Measurements from ENCODE around the gene DHRS1.

Gene DHRS1

GRCh38 chr14:24327303-24327702 is 27.7 kb upstream of the DHRS1 start:
- DNase-seq: no peak

- no peak for DNase-seq
These were observed 26.4 kb upstream of the DHRS1 start for GRCh38 chr14:24325963-24326362.

DNA sequence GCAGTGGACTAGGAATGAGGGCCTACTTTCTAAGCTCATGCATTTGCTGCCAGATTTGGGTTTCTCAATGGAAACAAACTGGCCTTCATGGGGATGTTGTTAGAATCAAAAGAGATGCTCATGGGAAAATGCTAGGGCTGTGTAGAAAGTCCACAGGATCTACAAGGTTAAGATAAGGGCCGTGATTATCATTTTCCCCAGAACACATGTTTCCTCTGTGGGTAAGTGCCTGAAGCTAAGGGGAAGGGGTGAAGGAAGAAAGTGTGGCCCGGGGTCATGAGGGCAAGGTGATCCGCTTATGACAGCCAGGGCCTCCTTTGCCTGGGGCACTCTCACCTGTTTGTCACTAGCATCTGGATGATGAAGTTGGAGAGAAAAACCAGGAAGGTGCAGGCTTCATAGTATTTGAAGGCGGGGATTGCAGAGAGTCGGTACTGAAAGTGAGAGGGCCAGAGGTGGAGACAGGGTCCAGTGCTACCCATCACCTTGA is 25.5 kb upstream of the DHRS1 start:
- no peak for DNase-seq

- DNase-seq: no peak
These were observed 24.4 kb upstream of the DHRS1 start for GRCh38 chr14:24324024-24324423.

DNA sequence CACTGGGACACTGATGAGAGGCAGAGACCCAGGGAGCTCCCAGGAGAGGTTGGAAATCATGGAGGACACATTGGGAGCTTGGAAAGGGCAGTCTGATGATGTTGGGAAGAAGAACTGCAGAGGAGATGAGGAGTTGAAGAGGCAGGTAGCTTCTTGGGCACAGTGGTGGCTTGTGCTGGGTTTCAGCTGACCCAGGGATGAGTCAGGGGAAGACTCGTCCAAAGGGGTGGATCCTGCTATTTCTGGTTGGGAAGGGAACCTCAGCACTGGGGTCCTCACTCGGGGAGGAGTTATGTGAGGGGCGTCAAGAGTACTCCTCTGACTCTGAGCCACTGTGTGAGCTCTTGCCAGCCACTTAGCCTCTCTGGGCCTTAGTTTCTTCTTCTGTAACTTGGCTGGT is 23.8 kb upstream of the DHRS1 start:
- no peak for DNase-seq

GRCh38 chr14:24322672-24323071 is 23.1 kb upstream of the DHRS1 start:
- DNase-seq: no peak

- no peak for DNase-seq
These were observed 21.8 kb upstream of the DHRS1 start for GRCh38 chr14:24321212-24321975.

DNA sequence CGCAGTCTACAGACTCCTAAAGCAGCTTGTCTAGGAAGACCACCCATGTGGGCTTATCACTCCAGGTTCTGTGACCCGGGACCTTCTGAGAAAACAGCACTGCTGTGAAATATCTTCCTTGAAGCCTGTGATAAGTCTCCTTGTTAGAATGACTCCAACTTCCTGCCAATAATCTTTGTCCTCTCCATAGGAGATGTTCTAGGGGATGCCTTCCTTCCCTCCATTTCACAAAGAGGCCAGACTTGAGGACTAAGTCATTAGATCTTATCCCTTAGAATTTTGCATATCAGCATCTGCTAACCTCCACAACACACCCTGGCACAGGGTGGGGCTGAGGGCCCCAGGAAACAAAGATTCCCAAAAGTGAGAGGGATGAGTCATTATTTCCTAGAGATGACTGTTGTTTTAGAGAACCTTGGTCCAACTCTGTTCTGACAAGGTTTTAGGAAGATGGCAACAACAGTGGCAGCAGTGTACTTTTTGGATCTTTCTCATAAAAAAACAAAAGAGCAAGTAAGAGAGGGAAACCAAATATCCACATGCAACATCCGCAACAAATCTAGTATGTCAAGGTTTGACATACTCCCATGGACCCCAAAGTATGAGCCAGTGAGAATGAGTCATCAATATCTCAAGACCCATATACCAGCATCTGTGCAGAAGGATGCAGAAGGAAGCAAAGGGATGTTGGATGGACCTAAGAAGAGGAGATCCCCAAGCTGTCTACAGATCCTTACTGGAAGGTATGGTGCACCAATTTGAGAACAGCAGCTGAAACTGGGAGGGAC is 17.8 kb upstream of the DHRS1 start:
- DNase-seq: no peak

GRCh38 chr14:24316597-24316950 is 17.0 kb upstream of the DHRS1 start:
- no peak for DNase-seq

DNA sequence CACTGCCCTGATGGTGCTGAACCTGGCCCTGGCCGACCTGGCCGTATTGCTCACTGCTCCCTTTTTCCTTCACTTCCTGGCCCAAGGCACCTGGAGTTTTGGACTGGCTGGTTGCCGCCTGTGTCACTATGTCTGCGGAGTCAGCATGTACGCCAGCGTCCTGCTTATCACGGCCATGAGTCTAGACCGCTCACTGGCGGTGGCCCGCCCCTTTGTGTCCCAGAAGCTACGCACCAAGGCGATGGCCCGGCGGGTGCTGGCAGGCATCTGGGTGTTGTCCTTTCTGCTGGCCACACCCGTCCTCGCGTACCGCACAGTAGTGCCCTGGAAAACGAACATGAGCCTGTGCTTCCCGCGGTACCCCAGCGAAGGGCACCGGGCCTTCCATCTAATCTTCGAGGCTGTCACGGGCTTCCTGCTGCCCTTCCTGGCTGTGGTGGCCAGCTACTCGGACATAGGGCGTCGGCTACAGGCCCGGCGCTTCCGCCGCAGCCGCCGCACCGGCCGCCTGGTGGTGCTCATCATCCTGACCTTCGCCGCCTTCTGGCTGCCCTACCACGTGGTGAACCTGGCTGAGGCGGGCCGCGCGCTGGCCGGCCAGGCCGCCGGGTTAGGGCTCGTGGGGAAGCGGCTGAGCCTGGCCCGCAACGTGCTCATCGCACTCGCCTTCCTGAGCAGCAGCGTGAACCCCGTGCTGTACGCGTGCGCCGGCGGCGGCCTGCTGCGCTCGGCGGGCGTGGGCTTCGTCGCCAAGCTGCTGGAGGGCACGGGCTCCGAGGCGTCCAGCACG is 16.4 kb upstream of the DHRS1 start:
- no peak for DNase-seq

DNA sequence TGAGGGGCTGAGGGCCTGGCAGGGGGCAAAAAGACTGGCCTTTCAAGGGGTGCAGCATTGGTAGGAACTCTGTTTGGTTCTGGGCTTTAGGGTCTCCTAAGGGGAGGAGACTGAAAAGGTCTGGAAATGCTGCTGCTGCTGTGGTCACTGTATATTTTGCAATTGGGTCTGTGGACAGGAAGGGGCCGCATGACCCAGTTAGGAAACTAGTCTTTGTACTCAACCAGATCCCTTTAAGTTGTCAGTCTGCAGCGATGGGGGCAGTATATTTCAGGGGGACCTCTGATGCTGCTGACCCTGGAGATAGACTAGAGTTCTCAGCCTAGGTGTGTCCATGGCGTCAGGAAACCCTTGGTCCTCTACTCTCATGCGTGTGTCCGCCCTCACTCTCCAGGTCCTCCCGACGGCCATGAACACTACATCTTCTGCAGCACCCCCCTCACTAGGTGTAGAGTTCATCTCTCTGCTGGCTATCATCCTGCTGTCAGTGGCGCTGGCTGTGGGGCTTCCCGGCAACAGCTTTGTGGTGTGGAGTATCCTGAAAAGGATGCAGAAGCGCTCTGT is 15.7 kb upstream of the DHRS1 start:
- no peak for DNase-seq

GRCh38 chr14:24314377-24315193 is 15.0 kb upstream of the DHRS1 start:
- DNase-seq: no peak

GRCh38 chr14:24313913-24314312 is 14.3 kb upstream of the DHRS1 start:
- DNase-seq: no peak

DNA sequence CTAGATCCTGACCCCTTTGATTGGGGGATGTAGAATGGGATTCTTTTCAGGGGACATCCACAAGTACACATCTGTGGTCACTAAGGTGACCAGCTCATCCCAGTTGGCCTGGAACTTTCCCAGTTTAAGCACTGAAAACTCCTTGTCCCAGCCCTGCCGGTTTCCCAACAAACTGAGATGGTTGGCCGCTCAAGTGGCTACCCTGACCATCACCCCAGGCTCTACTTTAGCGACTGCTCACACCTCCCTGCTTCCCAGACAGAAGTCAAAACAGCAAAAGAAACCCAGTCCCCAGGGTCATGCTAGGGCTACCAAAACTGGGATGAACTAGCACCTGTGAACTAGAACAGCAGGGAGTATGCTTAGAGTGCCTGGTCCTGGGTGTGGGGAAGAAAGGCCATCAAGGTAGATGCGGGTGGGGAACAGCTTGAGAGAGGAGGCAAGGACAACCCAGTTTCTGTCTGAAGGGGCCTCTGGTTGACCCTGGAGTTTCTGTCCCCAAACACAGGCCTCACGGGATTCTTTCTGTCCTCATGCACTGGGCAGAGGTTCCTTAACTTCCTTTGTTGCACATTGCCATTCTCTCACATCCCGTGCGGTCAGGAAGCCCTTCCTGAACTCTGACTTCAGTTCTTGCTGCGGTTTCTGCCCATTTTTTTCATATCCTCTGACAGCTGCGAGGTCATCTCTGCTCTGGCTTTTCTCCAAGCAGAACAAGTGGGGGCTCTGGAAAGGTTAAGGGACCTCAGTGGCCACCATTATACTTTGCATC is 13.3 kb upstream of the DHRS1 start:
- no peak for DNase-seq

- no peak for DNase-seq
These were observed 12.4 kb upstream of the DHRS1 start for GRCh38 chr14:24311837-24312615.

- peak; percentile 50 for DNase-seq
These were observed 11.3 kb upstream of the DHRS1 start, which contains the start of gene LTB4R for GRCh38 chr14:24310646-24311604. Gene LTB4R (plus strand): TSS chr14:24311502. CDS start chr14:24315652, 4,150 bp downstream.

DNA sequence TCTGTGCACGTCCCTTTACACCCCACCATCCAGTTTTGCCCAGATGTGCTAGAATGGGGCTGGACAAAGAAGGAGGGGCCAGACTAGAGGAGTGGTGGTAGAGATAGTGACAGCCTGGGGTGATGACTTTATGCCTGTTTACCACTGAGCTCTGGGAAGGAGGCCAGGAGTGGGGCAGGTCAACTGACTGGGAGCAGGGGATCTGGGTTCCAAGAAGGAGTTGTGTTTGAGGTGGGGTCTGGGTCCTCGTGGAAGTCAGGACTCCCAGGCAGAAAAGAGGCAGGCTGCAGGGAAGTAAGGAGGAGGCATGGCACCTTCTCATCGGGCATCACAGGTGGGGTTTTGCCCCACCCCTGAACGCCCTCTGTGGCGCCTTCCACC is 10.7 kb upstream of the DHRS1 start:
- no peak for DNase-seq

GRCh38 chr14:24309538-24310264 is 10.1 kb upstream of the DHRS1 start, which contains the start of gene LTB4R2:
Gene LTB4R2 (plus strand): TSS chr14:24310140. CDS start chr14:24310665, 525 bp downstream.
- no peak for DNase-seq
